Measurements from ENCODE around the gene ODAM.

The ODAM gene

GRCh38 chr4:70178075-70178660 is 17.4 kb upstream of the ODAM start:
- Histone ChIP-seq H3K4me3 (ENCODE audit: low read depth in 1 of 2, low read length in 1 of 2) (no peak overlapping the region), H3K9me3 (no peaks in the 10 kb centered on the region), H3K27ac (no peak overlapping the region), H3K27me3 (no peaks in the 10 kb centered on the region), H3K4me1 (ENCODE audit: control insufficient read depth in 1 of 2, insufficient read depth in 1 of 2, low read depth in 1 of 2, low read length in 1 of 2) (no peaks in the 10 kb centered on the region), H3K36me3 (no peaks in the 10 kb centered on the region)
- no peak for TF ChIP-seq CTCF (IDR thresholded peaks at IDR 0.05)

- Histone ChIP-seq H3K27ac (no peak overlapping the region), H3K36me3 (no peaks in the 10 kb centered on the region), H3K4me3 (ENCODE audit: low read depth in 1 of 2, low read length in 1 of 2) (no peak overlapping the region), H3K27me3 (no peaks in the 10 kb centered on the region), H3K4me1 (ENCODE audit: control insufficient read depth in 1 of 2, insufficient read depth in 1 of 2, low read depth in 1 of 2, low read length in 1 of 2) (no peaks in the 10 kb centered on the region), H3K9me3 (no peaks in the 10 kb centered on the region)
- no peak for TF ChIP-seq CTCF (IDR thresholded peaks at IDR 0.05)
Measured at GRCh38 chr4:70179811-70180210, 15.7 kb upstream of the ODAM start.

DNA sequence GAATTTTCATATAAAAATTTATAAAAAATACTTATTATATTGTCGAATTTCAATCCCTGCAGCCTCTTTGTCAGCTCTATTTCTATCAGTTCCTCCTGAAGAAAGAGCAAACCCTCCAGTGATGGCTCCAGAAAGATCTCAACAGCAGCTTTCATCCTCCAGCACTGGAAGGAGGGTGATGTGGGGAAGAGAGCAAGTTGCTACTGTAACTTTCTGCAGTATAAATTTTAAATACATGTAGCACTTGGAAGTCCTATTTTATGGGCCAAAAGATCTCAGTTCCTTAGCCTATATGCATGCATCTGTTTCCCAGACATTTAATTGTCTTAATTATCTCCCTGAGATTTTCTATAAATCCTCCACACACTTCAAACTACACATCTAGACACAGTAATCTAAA is 13.7 kb upstream of the ODAM start:
- Histone ChIP-seq H3K36me3 (no peaks in the 10 kb centered on the region), H3K4me3 (ENCODE audit: low read depth in 1 of 2, low read length in 1 of 2) (no peak overlapping the region), H3K4me1 (ENCODE audit: control insufficient read depth in 1 of 2, insufficient read depth in 1 of 2, low read depth in 1 of 2, low read length in 1 of 2) (no peaks in the 10 kb centered on the region), H3K27ac (no peak overlapping the region), H3K9me3 (no peaks in the 10 kb centered on the region), H3K27me3 (no peaks in the 10 kb centered on the region)
- no peak for TF ChIP-seq CTCF (IDR thresholded peaks at IDR 0.05)

DNA sequence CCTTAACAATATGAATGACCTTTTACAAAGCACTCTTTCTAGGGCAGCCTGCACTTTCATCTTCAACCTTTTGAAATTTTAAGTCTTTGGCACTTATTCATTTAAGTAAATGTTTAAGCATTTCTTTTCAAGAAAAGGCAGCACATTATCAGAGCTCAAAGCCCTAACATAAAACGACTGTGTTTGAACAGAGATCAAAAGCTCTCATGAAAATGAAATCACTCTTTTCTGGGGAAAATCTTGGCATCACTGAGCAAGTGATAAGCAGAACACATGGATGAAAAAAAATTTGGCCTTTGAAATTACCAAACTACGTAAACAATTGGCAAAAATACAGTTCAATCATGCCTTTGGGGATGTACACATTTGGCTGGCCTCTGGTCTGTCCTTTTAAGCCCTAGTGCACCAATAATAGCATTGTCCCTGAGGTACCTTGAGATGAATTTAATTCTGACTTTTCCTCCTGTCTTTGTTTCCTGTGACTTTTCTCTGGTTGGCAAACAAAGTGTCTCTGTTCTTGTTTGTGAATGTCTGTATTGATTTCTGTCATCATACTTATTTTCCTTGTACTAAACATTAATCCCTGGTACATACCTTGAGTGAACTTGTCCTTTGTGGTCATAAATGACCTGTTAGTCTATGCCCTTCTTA is 12.9 kb upstream of the ODAM start:
- Histone ChIP-seq H3K36me3 (no peaks in the 10 kb centered on the region), H3K27ac (no peak overlapping the region), H3K9me3 (no peaks in the 10 kb centered on the region), H3K4me3 (ENCODE audit: low read depth in 1 of 2, low read length in 1 of 2) (no peak overlapping the region), H3K27me3 (no peaks in the 10 kb centered on the region), H3K4me1 (ENCODE audit: control insufficient read depth in 1 of 2, insufficient read depth in 1 of 2, low read depth in 1 of 2, low read length in 1 of 2) (no peaks in the 10 kb centered on the region)
- TF ChIP-seq CTCF (IDR thresholded peaks at IDR 0.05): no peak

DNA sequence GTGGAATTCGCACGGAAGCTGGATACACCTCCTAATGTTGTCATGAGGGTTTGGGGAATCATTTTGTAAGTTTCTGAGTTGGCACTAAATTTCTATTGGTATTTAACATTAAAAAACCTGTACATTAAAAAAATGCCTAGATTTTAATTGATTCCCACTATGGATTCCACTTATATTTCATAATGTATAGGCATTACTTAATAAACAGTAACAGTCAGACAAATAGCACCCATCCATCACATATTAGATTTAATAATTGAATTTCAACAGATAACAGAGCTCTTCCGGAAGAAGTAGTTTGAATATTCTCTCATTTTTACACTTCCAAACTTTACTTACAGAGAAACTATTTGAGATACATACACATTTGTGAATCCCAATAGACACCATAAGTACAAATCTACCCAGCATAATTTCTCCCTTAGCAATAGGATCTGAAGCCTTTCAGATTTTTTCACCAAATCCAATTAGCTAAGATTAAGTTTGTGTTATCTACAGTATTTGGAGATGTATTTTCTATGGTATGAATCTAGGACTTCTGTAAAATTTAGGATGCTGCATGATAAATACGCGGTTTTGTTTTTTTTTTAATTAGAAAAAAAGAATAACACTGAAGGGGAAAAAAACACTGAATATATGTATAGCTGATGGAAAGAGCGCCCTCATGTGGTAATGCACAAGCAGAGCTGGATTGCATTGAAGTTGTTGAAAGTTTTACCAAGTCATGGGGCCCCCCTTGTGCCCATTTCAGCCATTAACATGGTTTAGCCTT is 12.2 kb upstream of the ODAM start:
- TF ChIP-seq CTCF (IDR thresholded peaks at IDR 0.05): no peak
- Histone ChIP-seq H3K4me1 (ENCODE audit: control insufficient read depth in 1 of 2, insufficient read depth in 1 of 2, low read depth in 1 of 2, low read length in 1 of 2) (no peaks in the 10 kb centered on the region), H3K9me3 (no peaks in the 10 kb centered on the region), H3K27ac (no peak overlapping the region), H3K36me3 (no peaks in the 10 kb centered on the region), H3K27me3 (no peaks in the 10 kb centered on the region), H3K4me3 (ENCODE audit: low read depth in 1 of 2, low read length in 1 of 2) (no peak overlapping the region)

All from neutrophil (primary cell).